Stimulated activated CD4-positive, alpha-beta T cell treated with anti-CD3 and anti-CD28 coated beads, TNF-alpha, amount 100 ng/mL, for 48 hours (primary cell): Measurements from ENCODE around the gene MICU2.
"Not testable (repeated sequence)": the region's sequence is repeated elsewhere in the genome, so short reads cannot be mapped to it uniquely, and the experiment has no call there.

Experiments
- DNase-seq, 3 donors: peaks; one replicate each; pipeline ENCODE4 v3.0.0-alpha.2; 2020; ENCODE audit warnings: low read depth in 3 of 3

Gene MICU2

GRCh38 chr13:21594715-21595545, 9.0 kb downstream of the MICU2 start:
- DNase-seq = no peak

GRCh38 chr13:21590665-21591456, 13.1 kb downstream of the MICU2 start:
- not testable (repeated sequence) for DNase-seq

- no peak for DNase-seq
These were observed 13.7 kb downstream of the MICU2 start for GRCh38 chr13:21590231-21590630.

GRCh38 chr13:21589510-21589909, 14.5 kb downstream of the MICU2 start:
- DNase-seq = not testable (repeated sequence)

GRCh38 chr13:21588411-21588810, 15.6 kb downstream of the MICU2 start:
- DNase-seq = not testable (repeated sequence)

GRCh38 chr13:21584973-21585592, 18.9 kb downstream of the MICU2 start:
- no peak for DNase-seq

GRCh38 chr13:21583478-21583877, 20.5 kb downstream of the MICU2 start:
- DNase-seq = no peak

GRCh38 chr13:21580736-21581135, 23.2 kb downstream of the MICU2 start:
- no peak for DNase-seq

- DNase-seq = no peak
These were observed 24.1 kb downstream of the MICU2 start for GRCh38 chr13:21579754-21580316.

- no peak for DNase-seq
These were observed 25.2 kb downstream of the MICU2 start for GRCh38 chr13:21578748-21579147.

GRCh38 chr13:21576426-21576825, 27.5 kb downstream of the MICU2 start:
- no peak for DNase-seq

GRCh38 chr13:21573920-21574712, 29.9 kb downstream of the MICU2 start:
- DNase-seq = no peak

- DNase-seq = no peak
These were observed 34.3 kb downstream of the MICU2 start for GRCh38 chr13:21569686-21570085.

GRCh38 chr13:21568854-21569253, 35.1 kb downstream of the MICU2 start:
- no peak for DNase-seq

GRCh38 chr13:21567714-21568113, 36.3 kb downstream of the MICU2 start:
- DNase-seq = no peak

GRCh38 chr13:21557995-21558394, 46.0 kb downstream of the MICU2 start:
- DNase-seq = no peak

- DNase-seq = no peak
These were observed 47.9 kb downstream of the MICU2 start for GRCh38 chr13:21556051-21556450.

GRCh38 chr13:21553261-21553660, 50.7 kb downstream of the MICU2 start:
- not testable (repeated sequence) for DNase-seq

GRCh38 chr13:21550918-21551317, 53.1 kb downstream of the MICU2 start:
- no peak for DNase-seq

GRCh38 chr13:21549633-21550032, 54.3 kb downstream of the MICU2 start:
- DNase-seq = no peak

- DNase-seq = no peak
These were observed 55.4 kb downstream of the MICU2 start for GRCh38 chr13:21548577-21548976.
